Adrenal gland (tissue), 5 donors: Measurements from ENCODE around the gene SLC11A1.

Experiments
- CTCF ChIP-seq, 6 experiments: fragments of 450-650 bp in 4 of 6; fragments of 200-600 bp in 2 of 6; sonication (generic) in 1 of 6; IDR thresholded peaks; 1 replicate in 5 of 6; 2 replicates in 1 of 6; pipeline versions ENCODE4 v1.5.1 to v1.8.0; 2016 to 2021; ENCODE audit warnings: antibody characterized with exemption in 6 of 6, mild to moderate bottlenecking in 2 of 6, moderate library complexity in 1 of 6
- POLR2A ChIP-seq, 2 donors: fragments of 450-650 bp; IDR thresholded peaks; one replicate each; pipeline ENCODE4 v1.6.1; 2017; ENCODE audit warnings: antibody characterized with exemption in 2 of 2, mild to moderate bottlenecking in 2 of 2, moderate library complexity in 1 of 2
- donor health status: DM: no; HTN: no; CAD: no.

DNA sequence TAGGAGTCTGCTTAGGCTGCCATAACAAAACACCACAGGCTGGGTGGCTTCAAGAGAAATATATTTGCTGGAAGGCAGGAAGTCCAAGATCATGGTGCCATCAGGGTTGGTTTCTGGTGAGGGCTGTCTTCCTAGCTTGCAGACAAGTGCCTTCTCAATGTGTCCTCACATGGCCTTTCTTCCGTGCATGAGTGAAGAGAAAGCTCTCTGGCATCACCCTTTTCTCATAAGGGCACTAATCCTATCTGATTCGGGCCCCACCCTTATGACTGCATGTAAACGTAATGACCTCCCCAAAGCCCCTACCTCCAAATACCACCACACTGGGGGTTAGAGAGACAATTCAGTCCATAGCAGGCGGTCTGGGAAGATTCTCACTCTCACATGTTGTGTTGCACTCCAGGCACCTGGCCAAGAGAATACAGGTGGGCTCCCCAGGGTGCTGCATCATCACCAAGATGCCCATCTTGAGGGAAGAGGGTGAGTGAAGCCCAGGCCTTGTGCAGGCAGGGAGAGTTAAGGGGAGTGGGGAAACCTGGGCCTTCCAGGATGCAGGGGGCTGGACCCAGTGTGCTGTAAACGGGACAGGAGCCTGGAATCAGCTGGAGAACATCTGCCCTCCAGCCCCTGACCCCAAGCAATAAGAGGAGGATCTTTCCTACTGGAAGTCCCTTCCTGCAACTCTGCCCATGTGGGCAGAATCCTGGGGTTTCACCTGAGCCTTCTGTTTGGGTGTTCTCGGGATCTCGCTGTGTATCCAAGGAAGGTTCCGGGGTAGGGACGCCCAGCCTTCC, 15.3 kb upstream of the SLC11A1 start:
- TF ChIP-seq CTCF (IDR thresholded peaks at IDR 0.05) (no peak), POLR2A (IDR thresholded peaks at IDR 0.05) (no peak)
